HG02852 (cell line): ENCODE results near the gene MYH9.
"Not testable (repeated sequence)": the region's sequence is repeated elsewhere in the genome, so short reads cannot be mapped to it uniquely, and the experiment has no call there.

Experiments
- ATAC-seq: cut with Tn5 transposase; IDR thresholded peaks from one replicate; pipeline ENCODE4 v1.9.1; 2021; ENCODE audit warnings: mild to moderate bottlenecking, moderate library complexity; ENCODE audit not compliant: unreplicated experiment

MYH9 gene

DNA sequence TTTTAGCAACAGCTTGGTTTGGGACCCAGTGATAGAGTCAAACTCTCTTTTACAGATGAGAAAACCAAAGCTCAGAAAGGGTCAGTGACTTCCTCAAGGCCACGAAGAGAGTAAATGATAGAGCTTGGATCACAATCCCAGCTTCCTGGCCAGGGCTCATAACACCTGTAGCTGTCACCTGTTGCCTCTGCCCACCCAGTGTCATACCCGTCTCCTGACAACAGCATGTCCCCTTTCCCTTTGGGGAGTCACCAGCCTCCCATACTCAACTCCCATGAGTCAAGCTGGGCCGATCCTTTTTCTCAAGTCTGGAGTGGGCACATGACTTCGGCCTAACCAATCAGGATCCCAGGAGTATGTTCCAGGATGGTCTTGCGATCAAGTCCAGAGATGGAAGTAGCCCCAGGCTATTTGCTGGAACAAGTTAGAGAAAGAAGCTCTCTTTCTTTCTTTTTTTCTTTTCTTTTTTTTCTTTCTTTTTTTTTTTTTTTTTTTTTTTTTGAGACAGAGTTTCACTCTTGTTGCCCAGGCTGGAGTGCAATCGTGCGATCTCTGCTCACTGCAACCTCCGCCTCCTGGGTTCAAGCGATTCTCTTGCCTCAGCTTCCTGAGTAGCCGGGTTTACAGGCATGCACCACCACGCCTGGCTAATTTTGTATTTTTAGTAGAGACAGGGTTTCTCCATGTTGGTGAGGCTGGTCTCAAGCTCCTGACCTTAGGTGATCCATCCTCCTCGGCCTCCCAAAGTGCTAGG is 27.8 kb upstream of the MYH9 start:
- no peak for ATAC-seq

DNA sequence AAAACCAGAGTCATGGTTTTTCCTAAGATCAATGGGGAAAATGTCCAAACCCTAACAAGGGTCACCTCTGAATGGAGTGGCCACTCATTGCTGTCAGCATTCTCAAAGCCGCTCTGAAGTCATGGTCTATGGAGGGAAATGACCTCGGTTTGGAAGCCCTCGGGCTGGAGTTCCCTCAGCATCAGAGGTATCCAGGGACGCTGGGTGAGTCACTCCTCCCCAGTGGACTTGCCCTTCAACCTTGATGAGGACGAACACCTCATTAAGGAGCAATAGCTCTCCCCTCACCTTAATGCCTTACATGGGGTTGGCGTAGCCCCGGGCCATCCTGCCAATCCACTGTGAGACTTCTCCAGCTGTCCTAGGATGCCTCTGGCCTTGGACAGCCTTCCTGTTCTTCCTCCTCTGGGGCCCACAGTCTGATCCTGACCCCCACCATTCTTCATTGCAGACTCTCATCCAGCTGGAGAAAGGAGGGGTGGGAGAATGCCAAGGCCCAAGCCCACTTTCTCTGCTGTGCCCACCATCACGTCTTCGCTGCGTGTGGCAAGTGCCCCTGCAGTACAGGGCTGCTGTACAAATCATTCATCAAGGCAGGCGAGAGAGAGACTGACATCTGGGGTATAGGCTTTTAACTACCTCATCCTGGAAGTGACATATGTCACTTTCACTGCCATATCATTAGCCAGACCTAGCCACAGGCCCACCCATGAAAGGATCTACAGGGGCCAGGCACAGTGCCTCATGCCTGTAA is 25.4 kb upstream of the MYH9 start:
- ATAC-seq = no peak

GRCh38 chr22:36411589-36412258 is 24.0 kb upstream of the MYH9 start:
- no peak for ATAC-seq

DNA sequence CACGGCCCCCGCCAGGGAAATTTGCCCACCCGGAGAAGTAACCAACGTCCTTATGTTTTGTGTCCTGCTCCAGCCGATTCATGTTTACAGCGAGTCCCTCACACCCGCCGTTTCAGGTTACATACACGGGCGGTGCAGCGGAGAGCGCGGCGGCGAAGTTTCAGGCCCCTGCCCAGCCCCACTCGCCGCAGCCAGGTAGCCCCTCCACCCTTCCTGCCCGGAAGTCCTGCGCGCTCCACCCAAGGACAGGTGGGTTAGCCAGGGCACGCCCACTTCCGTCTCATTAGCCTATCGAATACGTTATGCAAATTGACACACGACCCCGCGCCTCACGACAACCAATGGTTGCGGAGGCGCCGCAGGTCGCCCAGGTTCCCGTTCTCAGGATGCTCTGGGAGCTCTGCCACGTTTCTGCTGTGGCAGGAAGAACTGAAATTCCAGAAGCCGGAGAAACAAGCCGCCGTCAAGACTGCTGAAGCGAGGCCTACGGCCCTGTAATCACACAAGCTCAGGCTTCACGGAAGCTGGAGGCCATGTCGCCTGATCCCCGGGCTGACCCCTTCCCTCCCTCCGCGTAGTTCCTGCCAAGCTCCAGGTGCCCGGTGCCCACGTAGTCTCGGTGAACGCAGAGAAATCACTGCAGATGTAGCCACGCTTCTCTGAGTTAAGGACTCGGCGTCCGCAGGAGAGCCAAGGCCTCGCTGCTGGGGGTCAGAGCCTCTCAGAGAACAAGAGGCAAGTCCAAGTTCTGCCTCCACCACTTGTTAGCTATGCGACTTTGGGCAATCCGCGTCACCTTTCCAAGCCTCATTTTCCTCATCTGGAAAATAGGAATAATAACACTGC is 22.4 kb upstream of the MYH9 start:
- ATAC-seq = no peak

- not testable (repeated sequence) for ATAC-seq
Observed at GRCh38 chr22:36409554-36409910, 21.8 kb upstream of the MYH9 start.

GRCh38 chr22:36409056-36409455 is 21.3 kb upstream of the MYH9 start:
- ATAC-seq = no peak

- no peak for ATAC-seq
Observed at GRCh38 chr22:36406721-36407120, 19.0 kb upstream of the MYH9 start.

GRCh38 chr22:36405671-36406538 is 18.1 kb upstream of the MYH9 start:
- ATAC-seq = no peak

DNA sequence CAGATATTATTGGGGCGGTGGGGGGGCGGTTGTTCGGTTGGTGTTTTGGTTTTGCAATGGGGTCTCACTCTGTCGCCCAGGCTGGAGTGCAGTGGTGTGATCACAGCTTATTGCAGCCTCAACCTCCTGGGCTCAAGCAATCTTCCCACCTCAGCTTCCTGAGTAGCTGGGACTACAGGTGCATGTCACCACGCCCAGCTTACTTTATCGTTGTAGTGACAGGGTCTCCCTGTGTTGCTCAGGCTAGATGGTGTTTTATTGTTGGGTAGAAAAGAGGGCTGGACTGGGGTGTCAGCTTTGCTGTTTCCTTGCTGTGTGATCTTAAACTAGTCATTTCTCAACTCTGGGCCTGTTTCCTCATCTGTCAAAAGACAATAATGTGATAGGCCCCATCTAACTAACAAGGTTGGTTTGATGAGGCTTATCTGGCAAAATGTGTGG is 17.5 kb upstream of the MYH9 start:
- ATAC-seq = no peak

GRCh38 chr22:36404446-36404845 is 16.7 kb upstream of the MYH9 start:
- no peak for ATAC-seq

GRCh38 chr22:36399472-36399778 is 11.7 kb upstream of the MYH9 start:
- ATAC-seq = no peak

- no peak for ATAC-seq
Observed at GRCh38 chr22:36398601-36399471, 11.1 kb upstream of the MYH9 start.

DNA sequence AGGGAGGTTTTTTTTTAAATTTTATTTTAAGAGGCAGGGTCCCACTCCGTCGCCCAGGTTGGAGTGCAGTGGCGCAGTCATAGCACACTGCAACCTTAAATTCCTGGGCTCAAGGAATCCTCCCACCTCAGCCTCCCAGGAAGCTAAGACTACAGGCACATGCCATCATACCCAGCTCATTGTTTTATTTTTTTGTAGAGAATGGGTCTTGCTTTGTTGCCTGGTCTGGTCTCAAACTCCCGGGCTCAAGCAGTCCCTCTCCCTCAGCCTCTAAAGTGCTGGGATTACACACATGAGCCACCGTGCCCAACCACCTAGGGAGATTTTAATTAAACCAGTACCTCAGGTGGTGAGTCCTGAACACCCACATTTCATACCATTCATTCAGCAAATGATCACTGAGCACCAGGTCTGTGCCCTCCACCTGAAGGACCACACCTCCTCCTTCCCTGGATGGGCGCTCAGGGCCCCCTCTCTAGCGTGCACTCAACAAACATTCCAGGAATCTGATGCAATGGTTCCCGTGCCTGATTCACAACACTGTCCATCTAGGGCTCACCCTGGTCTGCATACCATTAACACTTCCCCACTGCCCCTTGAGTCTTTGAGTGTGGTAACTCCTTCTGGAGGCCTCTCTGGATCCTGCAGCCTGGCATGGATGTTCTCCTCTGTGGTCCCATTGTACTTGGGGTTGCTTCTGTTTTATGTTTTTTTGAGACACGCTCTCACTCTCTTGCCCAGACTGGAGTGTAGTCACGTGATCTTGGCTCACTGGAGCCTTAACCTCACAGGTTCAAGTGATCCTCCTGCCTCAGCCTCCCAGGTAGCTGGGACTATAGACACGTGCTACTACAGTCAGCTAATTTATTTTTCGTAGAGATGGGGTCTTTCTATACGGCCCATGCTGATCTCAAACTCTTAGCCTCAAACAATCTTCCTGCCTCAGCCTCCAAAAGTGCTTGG is 9.6 kb upstream of the MYH9 start:
- no peak for ATAC-seq

- no peak for ATAC-seq
Observed at GRCh38 chr22:36395915-36396314, 8.1 kb upstream of the MYH9 start.

DNA sequence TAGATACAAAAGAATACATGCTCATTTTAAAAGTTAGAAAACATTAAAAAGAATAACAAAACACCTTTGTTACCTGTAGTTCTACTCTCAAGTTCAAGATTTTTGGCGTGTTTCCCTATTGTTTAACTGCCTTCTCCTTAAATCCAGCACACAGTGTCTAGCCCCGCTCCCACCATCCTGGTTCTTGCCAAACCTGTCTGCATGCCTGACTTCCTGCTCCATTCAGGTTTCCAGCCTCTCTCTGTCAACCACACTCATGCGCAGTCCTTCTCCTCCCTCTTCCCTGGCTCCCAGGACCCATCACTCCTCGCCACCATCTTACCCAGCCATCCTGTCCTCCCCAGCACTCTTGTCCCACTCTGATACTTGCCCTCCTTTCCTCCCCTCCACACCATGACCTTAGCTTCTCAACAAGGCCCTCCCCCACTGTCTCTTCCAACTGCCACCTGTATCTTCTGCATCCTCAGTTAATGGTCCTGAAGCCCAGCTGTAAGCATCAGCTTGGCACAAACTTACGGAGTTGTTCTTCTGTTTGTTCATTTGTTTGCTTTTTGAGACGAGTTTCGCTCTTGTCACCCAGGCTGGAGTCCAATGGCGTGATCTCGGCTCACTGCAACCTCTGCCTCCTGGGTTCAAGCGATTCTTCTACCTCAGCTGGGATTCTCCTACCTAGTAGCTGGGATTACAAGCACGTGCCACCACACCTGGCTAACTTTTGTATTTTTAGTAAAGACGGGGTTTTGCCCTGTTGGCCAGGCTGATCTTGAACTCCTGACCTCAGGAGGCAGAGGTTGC is 7.5 kb upstream of the MYH9 start:
- ATAC-seq = no peak

GRCh38 chr22:36391638-36392037 is 3.9 kb upstream of the MYH9 start:
- ATAC-seq = no peak

GRCh38 chr22:36389122-36389521 is 1.4 kb upstream of the MYH9 start:
- not testable (repeated sequence) for ATAC-seq

GRCh38 chr22:36387709-36387958 is 133 bp downstream of the MYH9 start:
- ATAC-seq = no peak
